Measurements from ENCODE around the gene C10orf71.

The C10orf71 gene

DNA sequence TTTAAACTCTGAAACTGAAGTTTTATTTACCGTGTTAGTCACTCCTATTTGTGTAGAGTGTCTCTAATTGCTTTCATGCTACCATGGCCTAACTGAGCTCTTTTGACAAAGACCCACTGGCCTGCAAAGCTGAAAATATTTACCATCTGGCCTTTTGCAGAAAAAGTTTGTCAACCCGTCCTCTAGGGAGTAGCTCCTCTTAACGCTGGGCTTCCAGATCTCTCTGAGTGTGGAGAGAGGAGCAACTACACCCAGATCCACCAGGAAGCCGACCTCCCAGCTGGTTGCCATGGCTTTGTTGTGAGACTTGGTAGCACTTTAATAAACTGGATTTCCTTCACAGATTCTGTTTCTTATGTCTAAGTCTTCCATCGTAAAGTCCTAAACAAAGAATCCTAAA is 4.2 kb upstream of the C10orf71 start:
- no peak for DNase-seq

DNA sequence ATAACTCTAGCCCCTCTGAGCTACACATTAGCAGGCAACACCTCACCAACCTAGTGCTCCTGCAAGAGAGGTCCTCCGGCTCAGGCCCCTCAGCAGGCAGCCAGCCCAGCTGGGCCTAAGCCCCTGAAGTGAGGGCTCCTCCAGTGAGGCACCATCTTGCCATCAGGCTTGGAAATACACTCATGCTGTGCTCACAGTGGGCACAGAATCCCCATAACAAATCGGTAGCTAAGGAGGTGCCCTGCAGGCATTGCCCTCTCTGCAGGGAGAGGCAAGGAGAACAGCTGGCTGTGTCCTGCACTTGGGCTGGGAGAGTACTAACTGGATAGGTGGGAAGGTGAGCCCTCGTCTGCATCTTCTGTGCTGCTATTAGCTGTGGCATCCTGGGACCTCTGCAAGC is 3.7 kb upstream of the C10orf71 start:
- DNase-seq: no peak

DNA sequence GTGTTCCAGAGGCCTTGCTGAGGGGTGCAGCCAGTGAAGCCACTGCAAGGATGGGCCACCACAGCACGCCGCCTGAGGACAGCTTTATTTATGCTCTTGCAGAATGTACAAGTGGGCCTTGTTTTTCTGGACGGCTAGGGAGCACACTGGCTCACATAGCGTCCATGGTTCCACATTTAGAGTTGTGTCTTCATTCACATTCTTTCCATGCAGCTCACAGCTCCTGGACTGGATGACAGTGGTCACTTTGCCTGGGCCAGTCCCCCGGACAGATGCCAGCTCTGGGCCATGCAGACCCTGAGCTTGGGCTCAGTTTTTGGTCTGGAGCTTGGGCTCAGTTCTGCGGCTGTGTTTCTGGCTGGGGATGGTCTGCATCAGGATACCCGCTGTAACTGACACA is 2.6 kb upstream of the C10orf71 start:
- DNase-seq: no peak

DNA sequence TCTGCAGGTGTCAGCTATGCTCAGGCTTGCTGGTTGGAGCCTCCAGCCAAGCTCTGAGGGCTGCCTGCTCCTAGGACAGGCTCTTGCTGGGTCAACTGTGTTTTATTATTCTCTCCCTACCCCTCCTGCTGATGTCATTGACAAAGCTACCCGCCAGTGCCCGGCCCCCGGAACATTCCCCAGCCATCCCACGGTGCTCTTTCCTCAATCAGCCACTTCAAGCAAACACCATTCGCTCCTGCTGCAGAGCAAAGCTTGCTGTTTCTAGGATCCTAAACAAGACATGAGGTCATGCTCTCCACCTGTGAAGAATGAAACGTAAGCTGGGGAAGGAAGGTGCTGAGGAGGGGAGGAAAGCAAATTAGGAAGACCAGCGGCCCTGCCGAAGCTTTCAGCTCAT is 2.1 kb upstream of the C10orf71 start:
- no peak for DNase-seq

DNA sequence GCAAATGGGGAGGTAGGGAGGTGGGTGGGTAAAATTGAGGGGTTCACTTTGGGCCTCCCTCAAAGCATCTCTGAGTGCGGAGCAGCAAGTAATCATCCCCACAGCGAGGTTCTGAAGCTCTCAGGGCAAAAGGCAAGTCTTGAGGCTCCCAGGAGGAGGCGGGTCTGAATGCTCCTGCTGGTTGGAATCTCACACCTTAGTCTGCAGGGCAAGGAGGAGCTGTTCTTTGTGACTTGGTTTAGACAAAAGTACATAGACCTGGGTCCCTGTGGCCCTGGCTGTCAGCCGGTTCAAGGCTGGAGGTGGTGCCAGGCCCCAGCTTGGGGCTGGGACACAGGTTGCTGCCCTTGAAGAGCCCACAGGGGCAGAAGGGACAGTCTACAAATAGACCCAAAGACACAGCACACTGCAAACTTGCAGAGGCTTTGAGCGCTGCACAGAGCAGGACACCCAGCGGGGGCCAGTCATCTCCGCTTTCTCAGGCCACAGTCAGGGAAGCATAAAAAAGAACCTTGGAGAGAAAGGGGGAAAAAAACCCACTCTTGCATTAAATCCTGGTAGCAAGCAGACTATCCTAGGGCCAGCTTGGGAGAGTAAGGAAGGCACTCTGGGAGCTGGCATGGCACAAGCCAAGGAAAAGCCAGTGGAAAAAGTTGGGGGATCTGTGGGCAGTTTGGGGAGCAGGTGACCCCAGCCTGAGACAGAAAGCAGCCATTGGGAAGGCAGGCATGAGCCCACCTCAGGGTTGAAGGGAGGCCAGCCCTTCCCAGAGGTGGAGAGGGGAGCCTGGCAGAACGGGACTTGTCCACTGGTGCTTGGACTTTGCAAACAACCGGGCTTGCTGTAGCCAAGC is 926 bp upstream of the C10orf71 start:
- no peak for DNase-seq

DNA sequence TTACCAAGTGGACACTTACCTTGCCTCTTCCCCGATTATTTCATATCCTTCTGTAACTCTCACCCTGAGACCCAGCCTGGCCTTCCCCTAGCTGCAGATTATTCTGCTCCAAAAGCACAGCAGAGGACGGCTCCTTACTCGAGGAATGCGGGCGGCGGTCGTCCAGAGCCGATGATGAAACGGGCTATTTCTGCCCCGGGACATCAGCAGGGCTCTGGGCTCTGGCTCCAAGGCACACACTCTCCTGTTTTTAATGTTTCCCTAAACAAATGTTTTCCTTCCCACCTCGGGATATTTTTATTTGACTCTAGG is 343 bp upstream of the C10orf71 start:
- no peak for DNase-seq

DNA sequence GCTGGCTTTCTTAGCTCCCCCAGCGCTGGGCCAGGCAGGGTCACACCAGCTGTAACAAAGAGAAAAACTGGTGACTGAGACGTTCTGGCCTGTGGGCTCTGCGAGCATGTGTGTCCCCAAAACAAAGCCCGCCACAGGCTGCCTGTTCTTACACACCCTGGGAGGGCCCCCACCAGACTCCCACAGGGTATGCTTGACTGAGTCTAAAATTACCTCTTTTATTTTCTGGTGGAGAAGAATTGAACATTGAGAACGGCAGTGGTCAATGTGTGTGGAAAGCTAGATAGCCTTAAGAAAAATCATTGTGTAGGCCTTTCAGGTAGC is 808 bp downstream of the C10orf71 start:
- no peak for DNase-seq

DNA sequence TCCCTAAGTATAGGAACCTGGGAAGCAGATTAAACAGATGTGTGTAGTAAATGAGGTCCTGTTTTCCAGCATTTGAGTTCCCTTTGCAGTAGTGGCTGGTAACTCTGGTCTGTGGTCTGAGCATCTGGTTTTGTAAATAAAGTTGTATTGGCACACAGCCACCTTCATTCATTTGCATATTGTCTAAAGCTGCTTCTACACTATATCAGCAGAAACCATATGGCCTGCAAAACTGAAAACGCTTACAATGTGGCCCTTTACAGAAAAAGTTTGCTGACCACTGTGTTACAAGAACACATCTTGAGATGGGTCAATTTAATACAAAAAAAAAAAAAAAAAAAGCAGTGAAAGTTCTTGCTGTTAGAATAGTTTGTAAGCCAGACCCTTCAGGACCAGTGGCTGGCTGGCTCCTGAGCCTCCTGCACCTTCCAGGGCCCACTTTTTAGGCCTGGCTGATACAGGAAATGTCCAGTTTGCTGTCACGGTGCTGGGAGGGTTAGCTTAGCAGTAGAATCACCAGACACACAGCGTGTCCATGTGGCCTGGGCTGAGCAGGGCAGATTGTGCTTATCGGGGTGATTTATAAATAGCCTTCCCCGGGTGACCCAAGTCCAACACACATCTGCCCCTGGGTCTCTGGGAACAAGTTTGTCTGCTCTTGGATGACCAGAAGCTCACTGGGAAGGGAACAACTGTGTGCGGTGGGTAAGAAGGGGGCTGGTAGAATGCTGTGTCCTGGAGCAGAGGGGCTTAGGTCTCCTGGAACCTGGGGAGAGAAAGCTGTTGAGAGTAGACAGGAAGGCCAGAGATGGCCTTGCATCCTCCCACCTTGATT is 1.4 kb downstream of the C10orf71 start:
- DNase-seq: no peak

DNA sequence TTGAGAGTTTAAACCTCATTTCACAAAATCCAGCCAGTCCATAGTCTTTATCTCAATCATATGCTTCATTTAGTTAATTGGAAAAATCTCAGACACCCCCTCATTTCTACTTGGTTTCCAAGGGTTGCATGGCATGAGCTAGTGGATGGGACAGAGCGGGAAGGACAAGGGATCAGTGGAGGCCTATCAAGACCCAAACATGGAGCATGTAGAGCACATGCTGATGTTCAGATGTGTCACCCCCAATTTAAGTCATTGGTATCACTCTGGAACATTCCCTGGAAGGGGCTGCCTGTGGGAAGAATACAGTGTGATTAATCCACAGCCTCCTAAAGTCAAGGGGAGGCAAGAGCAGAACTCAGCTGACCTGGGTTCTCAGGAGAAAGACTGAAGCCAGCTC is 2.3 kb downstream of the C10orf71 start:
- DNase-seq: no peak

DNA sequence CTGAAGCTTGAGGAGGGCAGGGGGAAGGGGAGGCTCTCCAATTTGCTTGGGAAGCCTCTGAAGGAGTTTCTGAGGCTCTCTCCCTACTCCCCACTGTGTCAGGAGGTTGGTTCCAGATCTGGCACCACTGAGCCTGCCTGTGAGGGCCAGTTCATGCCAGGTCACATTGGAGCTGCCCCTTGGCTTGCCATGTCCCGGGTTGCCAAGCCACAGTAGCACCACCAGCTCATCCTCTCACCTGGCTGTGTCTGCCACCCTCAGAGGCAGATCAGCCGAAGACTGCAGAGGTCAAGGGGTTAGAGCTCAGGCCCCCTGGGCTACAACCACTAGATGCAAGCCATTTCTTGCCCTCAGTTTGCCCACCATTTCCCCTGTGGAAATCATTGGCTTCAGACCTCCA is 3.1 kb downstream of the C10orf71 start:
- no peak for DNase-seq

DNA sequence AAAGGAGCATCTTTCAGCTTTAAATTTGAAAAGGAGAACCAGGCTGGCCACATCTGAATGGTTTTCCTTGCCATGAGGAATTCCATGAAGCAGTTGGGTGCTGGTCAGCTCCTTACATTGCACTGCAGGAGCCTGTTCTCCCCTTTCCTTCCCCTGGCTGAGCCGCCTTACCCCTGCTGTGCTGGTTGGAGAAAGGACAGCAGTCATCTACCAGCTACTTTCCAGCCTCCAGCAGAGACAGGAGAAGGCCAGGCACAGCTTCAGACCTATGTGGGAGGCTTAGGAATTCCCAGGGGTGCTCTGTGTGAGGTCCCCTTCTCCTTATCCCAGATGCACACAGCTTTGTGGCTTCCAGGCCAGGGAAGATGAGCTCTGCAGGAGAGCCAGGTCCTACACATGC is 4.7 kb downstream of the C10orf71 start:
- no peak for DNase-seq

DNA sequence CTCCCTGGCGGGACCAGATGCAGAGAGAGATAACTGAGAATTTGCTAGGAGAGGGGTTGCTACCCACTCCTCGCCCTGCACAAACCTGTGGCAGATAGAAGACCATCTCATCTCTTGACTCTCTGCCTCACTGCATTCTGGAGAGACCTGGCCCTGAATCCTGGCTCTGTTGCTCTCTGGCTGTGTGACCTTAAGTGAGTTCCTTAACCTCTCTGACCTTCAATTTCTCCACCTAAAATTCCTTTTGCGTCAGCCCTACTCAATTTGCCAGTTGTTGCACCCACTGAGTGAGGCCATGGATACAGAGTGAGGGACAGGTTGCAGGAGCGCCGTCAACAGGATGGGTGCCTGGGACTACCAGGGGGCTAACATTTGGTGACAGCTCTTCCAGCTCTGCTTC is 5.2 kb downstream of the C10orf71 start:
- no peak for DNase-seq

DNA sequence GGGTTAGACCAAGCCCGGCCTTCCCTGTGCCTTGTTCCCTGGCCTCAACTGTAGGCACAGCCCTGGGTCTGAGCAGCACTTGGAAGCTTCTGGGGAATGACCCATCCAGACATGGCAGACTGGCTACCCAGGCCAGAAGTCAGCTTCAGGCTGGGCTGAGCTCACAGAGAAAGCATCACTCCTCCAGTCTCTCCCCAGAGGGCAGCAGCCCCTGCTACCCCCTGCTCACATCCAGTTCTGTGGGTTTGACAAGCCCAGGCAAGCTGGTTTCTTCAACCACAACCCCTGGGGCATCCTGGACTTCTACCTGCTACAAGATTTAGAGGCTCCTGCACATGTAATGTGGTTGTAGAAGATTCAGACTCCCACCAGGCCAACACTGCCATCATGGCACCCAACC is 9.0 kb downstream of the C10orf71 start:
- no peak for DNase-seq

DNA sequence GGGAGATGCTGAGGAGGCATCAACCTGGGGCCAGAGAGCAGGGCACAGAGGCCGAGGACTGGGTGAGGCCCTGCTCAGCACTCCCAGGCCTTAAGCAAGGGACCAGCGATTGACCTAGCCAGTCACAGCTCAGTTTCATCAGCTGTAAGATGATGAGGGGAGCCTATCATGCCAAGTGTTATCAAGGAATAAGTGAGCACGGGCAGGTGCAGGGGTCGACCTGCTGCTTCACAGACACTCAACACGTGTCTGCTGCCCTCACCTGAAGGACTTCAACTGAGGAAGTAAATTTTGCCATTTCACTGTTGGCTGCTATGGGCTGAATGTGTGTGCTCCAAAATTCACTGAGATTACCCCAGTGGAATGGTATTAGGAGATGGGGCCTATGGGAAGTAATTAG is 9.9 kb downstream of the C10orf71 start:
- DNase-seq: no peak

DNA sequence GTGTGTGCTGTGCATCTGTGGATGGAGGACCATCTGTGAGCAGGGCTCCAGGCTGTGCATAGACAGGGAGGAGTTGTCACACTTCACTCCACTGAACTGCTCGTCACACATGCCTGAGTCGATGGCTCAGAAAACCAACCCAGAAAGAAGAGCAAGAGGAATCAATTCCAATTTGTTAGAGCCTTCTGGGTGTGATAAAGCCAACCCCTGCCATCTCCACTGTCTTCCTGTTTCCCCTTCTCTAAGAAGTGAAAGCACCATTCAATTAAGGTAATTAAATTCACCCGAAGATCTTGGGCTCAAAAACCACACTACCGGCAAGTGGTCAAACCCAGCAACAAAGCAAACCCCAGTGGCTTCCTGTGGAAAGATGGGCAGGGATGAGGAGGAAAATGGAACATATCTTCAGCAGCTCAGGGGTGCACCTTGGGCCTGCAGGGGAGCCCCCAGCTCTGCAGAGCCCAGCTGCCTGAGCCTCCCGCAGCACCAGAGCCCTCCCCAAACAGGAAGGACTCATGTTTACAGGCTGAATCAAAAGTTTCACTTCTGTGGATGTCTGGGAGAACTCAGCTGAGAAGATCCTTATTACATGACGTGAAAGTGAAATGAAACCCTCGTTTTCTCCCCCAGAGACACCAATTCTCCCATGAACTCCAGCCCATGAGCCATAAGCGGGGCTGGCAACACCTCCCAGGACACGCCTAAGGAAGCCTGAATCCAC is 10.9 kb downstream of the C10orf71 start:
- no peak for DNase-seq

DNA sequence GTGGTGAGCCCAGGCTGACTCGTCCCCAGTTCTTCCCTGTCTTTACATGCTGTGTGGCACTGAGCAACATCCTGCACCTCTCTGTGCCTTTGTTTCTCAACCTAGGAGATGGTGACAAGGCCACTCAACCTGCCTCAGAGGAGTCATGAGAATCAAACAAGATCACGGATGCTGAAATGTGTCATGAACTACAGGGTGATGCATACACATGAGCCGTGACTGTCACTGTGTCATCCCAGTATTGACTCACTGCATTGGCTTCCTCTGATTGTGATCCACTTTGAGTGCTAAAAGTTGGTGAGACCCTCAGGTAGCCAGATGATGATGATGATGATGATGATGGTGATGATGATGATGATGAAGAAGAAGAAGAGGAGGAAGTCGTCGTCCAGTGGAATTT is 11.5 kb downstream of the C10orf71 start:
- DNase-seq: no peak

DNA sequence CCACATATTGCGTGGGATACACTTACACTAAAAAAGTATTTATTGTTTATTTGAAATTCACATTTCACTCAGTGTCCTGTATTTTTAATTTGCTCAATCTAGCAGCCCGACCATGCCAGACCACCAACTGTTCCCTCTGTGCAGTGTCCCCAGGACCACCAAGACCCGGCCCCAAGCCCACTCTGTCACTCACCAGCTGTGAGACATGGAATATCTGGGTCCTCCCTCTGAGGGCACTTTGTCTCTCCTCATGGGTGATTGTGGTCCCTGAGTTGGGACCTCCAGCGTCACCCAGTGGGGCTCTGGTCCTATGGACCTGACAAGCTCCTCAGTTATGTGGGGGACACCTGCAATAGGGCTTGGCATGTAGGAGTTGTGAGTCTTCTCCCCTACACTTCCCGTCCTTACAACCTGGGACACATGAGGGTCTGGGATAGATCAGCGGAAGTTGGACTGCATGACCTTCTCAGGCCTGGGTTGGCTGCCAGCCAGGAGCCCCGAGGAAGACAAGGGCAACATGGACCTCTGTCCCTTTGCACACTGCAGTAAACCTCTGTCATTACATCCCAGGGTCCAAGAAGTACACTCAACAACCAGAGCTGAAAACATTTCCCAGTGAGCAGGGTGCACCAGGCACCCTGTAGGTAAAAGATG is 12.1 kb downstream of the C10orf71 start:
- no peak for DNase-seq

DNA sequence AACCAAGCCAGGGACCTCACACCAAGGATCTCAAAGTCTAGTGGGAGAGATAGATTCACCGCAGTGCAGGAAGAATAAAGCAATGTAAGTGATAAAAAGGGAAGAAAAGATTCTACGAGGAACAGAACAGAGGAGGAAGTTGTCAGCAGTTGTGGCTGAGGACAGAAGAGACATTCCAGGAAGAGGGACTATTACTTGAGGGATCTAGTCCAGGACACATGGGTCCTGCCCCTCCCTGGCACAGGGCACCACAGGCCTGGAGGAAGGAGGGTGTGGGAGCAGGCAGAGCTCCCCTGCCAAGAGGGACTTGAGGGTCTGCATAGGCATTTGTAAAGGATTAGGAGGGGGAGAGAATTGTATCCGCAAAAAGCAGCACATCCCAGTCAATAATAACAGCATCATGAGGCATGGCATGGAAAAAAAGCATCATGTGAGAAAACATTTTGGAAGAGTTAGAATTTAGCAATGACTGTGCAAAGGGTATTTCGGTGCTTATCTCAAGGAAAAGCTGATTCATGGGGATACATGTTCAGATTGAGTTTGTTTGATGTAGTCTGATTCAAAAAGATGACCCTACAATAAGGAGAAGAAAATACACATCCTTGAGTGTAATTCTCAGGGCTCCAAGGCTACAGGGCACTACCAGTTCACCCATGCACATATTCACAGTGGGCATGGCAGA is 12.7 kb downstream of the C10orf71 start:
- no peak for DNase-seq

DNA sequence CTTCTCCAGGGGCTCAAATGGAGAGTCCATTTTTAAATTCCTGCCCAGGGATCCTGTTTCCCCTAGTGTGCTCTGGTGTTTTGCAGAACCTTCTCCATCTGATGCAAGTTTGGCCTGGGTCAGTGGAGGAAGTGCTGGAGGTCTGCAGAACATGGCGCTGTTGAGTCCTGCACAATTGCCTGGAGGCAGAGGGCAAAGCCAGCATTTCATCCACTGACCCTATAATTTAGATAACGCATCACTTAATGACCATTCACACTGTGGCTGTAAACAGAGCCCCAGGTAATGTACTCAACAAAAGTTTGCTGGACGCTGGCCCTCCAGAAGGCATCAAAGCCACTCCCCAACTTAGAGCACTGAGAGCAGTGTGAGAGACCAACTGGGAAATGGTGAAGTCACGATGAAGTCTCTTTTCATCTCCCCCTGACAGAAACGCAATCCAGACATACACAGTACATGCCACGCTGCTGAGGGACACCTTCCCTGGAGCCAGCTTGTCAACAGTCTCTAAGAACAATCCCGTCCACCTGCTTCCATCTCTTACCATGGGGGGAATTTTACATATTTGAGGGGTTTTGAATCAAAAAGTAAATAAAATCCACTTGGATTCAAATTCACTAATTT is 13.4 kb downstream of the C10orf71 start:
- no peak for DNase-seq

DNA sequence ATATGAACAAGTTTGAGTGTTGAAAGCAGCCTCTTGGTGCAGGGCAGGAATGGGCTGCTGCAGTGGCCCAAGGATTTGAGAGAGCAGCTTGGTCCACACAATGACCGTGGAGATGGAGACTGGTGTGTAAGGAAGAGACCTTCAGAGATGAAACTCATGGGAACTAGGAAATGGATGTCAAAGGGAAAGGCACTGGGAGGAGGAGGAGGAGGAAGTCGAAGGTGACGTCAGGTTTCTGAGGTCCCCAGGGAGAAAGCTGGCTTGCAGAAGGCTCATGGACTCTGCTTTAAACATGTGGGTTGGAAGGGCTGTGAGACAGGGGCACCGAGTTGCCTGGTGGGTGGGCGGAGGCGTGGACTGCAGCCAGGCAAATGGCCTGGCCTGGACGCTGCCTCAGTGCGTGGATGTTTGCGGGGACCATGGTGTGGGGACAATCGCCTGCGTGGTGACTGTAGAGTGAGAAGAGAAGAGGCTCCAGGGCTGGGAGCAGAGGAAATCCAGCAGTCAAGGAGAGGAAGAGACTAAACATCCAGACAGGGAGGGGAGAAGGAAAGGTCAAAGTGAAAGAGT is 14.6 kb downstream of the C10orf71 start:
- no peak for DNase-seq

DNA sequence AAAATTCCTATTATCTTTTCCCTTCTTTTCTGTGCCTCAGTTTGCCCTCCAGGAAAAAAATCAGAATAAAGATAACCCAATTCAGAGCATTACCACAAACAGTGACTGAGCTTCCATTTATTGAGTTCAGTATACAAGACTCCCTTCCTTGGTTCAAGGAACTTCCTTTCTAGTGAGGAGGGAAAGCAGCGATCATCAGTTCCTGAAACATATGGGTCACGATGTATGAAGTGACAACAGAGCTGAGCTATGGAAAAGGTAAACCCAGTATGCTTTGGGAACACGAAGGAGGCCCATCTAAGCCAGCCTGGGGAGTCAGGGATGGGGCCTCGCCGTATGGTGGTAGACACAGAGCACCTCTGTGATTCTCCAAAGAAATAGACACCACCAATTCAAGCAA is 15.8 kb downstream of the C10orf71 start:
- DNase-seq: no peak

DNA sequence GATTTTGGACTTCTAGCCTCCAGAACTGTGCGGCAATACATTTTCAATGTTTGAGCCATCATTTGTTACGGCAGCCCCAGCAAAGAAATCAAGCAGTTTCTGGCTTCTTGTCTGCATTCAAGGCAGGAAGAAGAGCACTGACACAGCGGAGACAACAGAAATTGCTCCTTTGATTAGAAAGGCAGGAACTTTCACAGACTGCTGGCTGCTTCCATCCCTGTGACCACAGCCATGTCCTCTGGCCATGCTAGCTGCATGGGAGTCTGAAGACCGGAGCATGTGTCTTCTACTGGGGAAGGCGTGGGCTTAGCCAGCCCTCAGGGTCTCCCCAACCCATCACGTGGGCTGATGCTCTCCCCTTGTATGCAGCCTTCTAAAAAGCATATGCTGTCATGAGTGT is 19.1 kb downstream of the C10orf71 start:
- no peak for DNase-seq
